GM23338 (cell line): Measurements from ENCODE around the gene SDHB. TPM values are rescaled to one million over a fixed set of nuclear protein-coding genes. Genes with fewer than 3 reads are reported as not detected.

ENCODE experiments used
- ATAC-seq: fragments of 200-7000 bp; cut with Tn5 transposase; 3 replicates; pipeline ENCODE4 v1.9.1; 2020
- DNase-seq: peaks from one replicate; pipeline ENCODE4 v3.0.0-alpha.2; 2015; ENCODE audit warnings: low spot score
- H2AFZ ChIP-seq: fragments of 200-600 bp; sonication (generic); 2 replicates; pipeline ENCODE4 v1.8.0; 2016; ENCODE audit warnings: antibody characterized with exemption, mild to moderate bottlenecking, moderate library complexity
- H3F3A ChIP-seq: fragments of 200-600 bp; sonication (generic); replicated peaks from 2 replicates; pipeline ENCODE4 v1.8.0; 2017; ENCODE audit warnings: antibody characterized with exemption, mixed run types, low read depth
- H3K27ac ChIP-seq: fragments of 200-600 bp; sonication (generic); 2 replicates; pipeline ENCODE4 v1.6.1; 2016; ENCODE audit warnings: low read depth
- H3K27me3 ChIP-seq: fragments of 200-600 bp; sonication (generic); 2 replicates; pipeline ENCODE4 v1.8.0; 2016; ENCODE audit warnings: mild to moderate bottlenecking, mixed run types, moderate library complexity; ENCODE audit not compliant: insufficient read depth
- H3K36me3 ChIP-seq: fragments of 200-600 bp; sonication (generic); 2 replicates; pipeline ENCODE4 v1.8.0; 2016; ENCODE audit warnings: mild to moderate bottlenecking; ENCODE audit not compliant: insufficient read depth
- H3K4me1 ChIP-seq: fragments of 200-600 bp; sonication (generic); 2 replicates; pipeline ENCODE4 v1.8.0; 2016; ENCODE audit warnings: mild to moderate bottlenecking, moderate library complexity; ENCODE audit not compliant: insufficient read depth
- H3K4me2 ChIP-seq: fragments of 200-600 bp; sonication (generic); 2 replicates; pipeline ENCODE4 v1.7.1; 2017; ENCODE audit warnings: mixed run types
- H3K4me3 ChIP-seq: fragments of 200-600 bp; sonication (generic); 2 replicates; pipeline ENCODE4 v1.6.1; 2016; ENCODE audit warnings: mixed run types
- H3K79me2 ChIP-seq: fragments of 200-600 bp; sonication (generic); replicated peaks from 2 replicates; pipeline ENCODE4 v1.8.0; 2017; ENCODE audit warnings: mild to moderate bottlenecking; ENCODE audit not compliant: insufficient read depth
- H3K9me2 ChIP-seq: fragments of 200-600 bp; sonication (generic); 2 replicates; pipeline ENCODE4 v1.8.0; 2017; ENCODE audit not compliant: insufficient read depth
- H4K20me1 ChIP-seq: fragments of 200-600 bp; sonication (generic); replicated peaks from 2 replicates; pipeline ENCODE4 v1.8.0; 2017; ENCODE audit warnings: mild to moderate bottlenecking; ENCODE audit not compliant: insufficient read depth
- H3K27ac Mint-ChIP-seq: 2 replicates; pipeline ENCODE4 v1.8.0; 2020; ENCODE audit warnings: inconsistent platforms, mild to moderate bottlenecking, moderate library complexity, mixed read lengths
- H3K27me3 Mint-ChIP-seq: 3 replicates; pipeline ENCODE4 v1.8.0; 2022; ENCODE audit warnings: low read depth, mild to moderate bottlenecking, moderate library complexity, mixed read lengths, inconsistent platforms; ENCODE audit not compliant: insufficient read depth, poor library complexity
- H3K36me3 Mint-ChIP-seq: 3 replicates; pipeline ENCODE4 v1.8.0; 2021; ENCODE audit warnings: low read depth, mild to moderate bottlenecking, inconsistent platforms, moderate library complexity, mixed read lengths
- H3K4me1 Mint-ChIP-seq: 3 replicates; pipeline ENCODE4 v1.8.0; 2020; ENCODE audit warnings: mild to moderate bottlenecking, inconsistent platforms, mixed read lengths
- H3K4me3 Mint-ChIP-seq: 3 replicates; pipeline ENCODE4 v1.8.0; 2021; ENCODE audit warnings: moderate library complexity, mild to moderate bottlenecking, inconsistent platforms, mixed read lengths
- H3K9me3 Mint-ChIP-seq: 3 replicates; pipeline ENCODE4 v1.8.0; 2020; ENCODE audit warnings: moderate library complexity, mild to moderate bottlenecking, inconsistent platforms, mixed read lengths
- CREB1 ChIP-seq: fragments of 250-450 bp; sonication (Bioruptor Pico); IDR thresholded peaks from 2 replicates; pipeline ENCODE4 v1.5.0; 2020; ENCODE audit warnings: low read depth, mild to moderate bottlenecking, moderate library complexity
- CTCF ChIP-seq, 2 experiments: fragments of 200-600 bp in 1 of 2; sonication (generic) in 1 of 2; conservative IDR thresholded peaks; 2 replicates each; pipeline versions ENCODE4 v1.5.1 to v1.6.1; 2016 to 2017; ENCODE audit warnings: antibody characterized with exemption in 2 of 2, low read depth in 2 of 2, mild to moderate bottlenecking in 2 of 2, moderate library complexity in 1 of 2
- ETS1 ChIP-seq: IDR thresholded peaks from 2 replicates; pipeline ENCODE4 v1.6.1; 2016; ENCODE audit warnings: antibody characterized with exemption
- EZH2 ChIP-seq: fragments of 200-600 bp; sonication (generic); IDR thresholded peaks from one replicate; pipeline ENCODE4 v1.8.0; 2017; ENCODE audit warnings: antibody characterized with exemption, mild to moderate bottlenecking, low read depth; ENCODE audit not compliant: unreplicated experiment
- EZH2phosphoT487 ChIP-seq: fragments of 200-600 bp; sonication (generic); IDR thresholded peaks from one replicate; pipeline ENCODE4 v1.8.1; 2018; ENCODE audit warnings: antibody characterized with exemption; ENCODE audit not compliant: unreplicated experiment
- JUNB ChIP-seq: IDR thresholded peaks from one replicate; pipeline ENCODE4 v1.6.1; 2016; ENCODE audit warnings: antibody characterized with exemption; ENCODE audit not compliant: unreplicated experiment
- NANOG ChIP-seq: IDR thresholded peaks from 2 replicates; pipeline ENCODE4 v1.6.1; 2016; ENCODE audit warnings: antibody characterized with exemption, borderline replicate concordance
- POLR2AphosphoS5 ChIP-seq: IDR thresholded peaks from 2 replicates; pipeline ENCODE4 v1.6.1; 2016; ENCODE audit warnings: antibody characterized with exemption, low read depth
- STAT1 ChIP-seq: IDR thresholded peaks from one replicate; pipeline ENCODE4 v1.6.1; 2016; ENCODE audit warnings: antibody characterized with exemption; ENCODE audit not compliant: unreplicated experiment
- ZNF114 ChIP-seq: fragments of 250-450 bp; sonication (Bioruptor Pico); IDR thresholded peaks from 2 replicates; pipeline ENCODE4 v1.5.0; 2020; ENCODE audit warnings: mild to moderate bottlenecking, moderate library complexity
- ZNF331 ChIP-seq: fragments of 250-450 bp; sonication (Bioruptor Pico); IDR thresholded peaks from 2 replicates; pipeline ENCODE4 v1.5.0; 2020; ENCODE audit warnings: low read depth, mild to moderate bottlenecking, moderate library complexity
- ZNF462 ChIP-seq: fragments of 250-450 bp; sonication (Bioruptor Pico); IDR thresholded peaks from 2 replicates; pipeline ENCODE4 v1.5.0; 2020; ENCODE audit warnings: mild to moderate bottlenecking, moderate library complexity
- long read RNA-seq: library from polyadenylated mRNA; unstranded; transcript quantifications from one replicate; pipeline ENCODE4 v2.0.0, GENCODE V29; 2020; ENCODE audit not compliant: unreplicated experiment
- polyA plus RNA-seq: library from polyadenylated mRNA; unstranded; fragments of >200 nt; fragmentation: Nextera tagmentation; extraction: Ambion mirVana; gene quantifications from 2 replicates; pipeline ENCODE4 v1.2.1, GENCODE V29; 2016
- total RNA-seq: library from RNA; depleted of rRNA; stranded (reverse); fragments of >200 nt; shearing (Covaris generic); gene quantifications from 2 replicates; pipeline ENCODE4 v1.2.3, GENCODE V29; 2014; rRNA removed
- TF ChIP-seq, protein P1 (sequence below): IDR thresholded peaks from one replicate; pipeline ENCODE4 v1.6.1; 2018; ENCODE audit warnings: antibody characterized with exemption; ENCODE audit not compliant: unreplicated experiment

Gene SDHB
- total RNA-seq: 72.8 and 105 TPM in 2 replicates
- polyA plus RNA-seq: 112 and 121 TPM in 2 replicates
- long read RNA-seq, transcript SDHB-201 (8 exons, 1,153 nt): major isoform, 58 of 61 reads
- long read RNA-seq, partial matches to known transcripts: 1 of 61 reads
- long read RNA-seq, other reads (novel, unspliced or antisense): 1 of 61 reads

DNA sequence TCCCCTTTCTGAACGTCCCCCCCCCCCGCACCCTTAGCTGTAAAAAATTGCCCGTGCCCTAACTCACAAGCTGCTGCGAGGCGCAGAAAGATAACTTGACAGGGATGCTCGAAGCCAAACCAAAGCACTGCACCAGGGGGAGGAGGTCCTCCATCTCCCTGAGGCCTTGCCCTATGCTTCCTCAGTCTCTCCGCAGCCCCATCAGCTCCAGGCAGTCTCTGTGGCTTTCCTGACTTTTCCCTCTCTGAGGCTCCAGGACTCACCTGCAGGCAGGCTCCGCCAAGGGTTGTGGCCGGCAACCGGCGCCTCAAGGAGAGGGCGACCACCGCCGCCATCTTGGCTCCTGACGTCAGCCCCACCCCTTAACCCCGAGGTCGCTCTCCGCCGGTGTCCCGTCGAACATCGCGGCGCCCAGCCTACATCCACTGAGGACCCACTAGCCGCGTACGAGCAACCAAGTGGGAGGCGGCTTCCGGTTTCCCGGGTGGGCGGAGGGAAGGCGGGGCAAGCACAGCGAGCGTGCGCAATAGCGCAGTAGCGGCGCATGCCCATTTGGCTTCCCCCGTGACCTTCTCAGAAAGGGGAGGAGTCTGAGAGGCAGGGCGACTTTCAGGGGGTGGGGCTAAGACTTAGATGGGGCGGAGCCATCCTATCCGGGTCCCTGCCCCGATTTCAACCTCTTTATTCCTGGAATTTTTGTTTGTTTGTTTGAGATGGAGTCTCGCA, at the start of gene SDHB:
Gene SDHB, minus strand, starts transcription at position 348 of the 726 bp plus-strand sequence. Its CDS starts 13 bp downstream, at position 335.
- Histone ChIP-seq H2AFZ (peak within 1 kb of the TSS; percentile 45; the same call in 1 of the 2 replicates), H3F3A (peaks cover 15% of the 10 kb centered on the region), H4K20me1 (peaks cover 13% of the 10 kb centered on the region; the same call in 1 of the 2 replicates), H3K36me3 (peaks cover 9% of the 10 kb centered on the region; the same call in 1 of the 2 replicates), H3K9me2 (no peaks in the 10 kb centered on the region), H3K27me3 (no peaks in the 10 kb centered on the region), H3K4me1 (peaks cover 9% of the 10 kb centered on the region), H3K4me3 (peak within 1 kb of the TSS; percentile 92), H3K4me2 (peak within 1 kb of the TSS; percentile 94), H3K27ac (peak within 1 kb of the TSS; percentile 84), H3K79me2 (peaks cover 46% of the 10 kb centered on the region)
- DNase-seq (peak; percentile 98), ATAC-seq (peak; percentile 97)
- TF ChIP-seq, protein P1, sequence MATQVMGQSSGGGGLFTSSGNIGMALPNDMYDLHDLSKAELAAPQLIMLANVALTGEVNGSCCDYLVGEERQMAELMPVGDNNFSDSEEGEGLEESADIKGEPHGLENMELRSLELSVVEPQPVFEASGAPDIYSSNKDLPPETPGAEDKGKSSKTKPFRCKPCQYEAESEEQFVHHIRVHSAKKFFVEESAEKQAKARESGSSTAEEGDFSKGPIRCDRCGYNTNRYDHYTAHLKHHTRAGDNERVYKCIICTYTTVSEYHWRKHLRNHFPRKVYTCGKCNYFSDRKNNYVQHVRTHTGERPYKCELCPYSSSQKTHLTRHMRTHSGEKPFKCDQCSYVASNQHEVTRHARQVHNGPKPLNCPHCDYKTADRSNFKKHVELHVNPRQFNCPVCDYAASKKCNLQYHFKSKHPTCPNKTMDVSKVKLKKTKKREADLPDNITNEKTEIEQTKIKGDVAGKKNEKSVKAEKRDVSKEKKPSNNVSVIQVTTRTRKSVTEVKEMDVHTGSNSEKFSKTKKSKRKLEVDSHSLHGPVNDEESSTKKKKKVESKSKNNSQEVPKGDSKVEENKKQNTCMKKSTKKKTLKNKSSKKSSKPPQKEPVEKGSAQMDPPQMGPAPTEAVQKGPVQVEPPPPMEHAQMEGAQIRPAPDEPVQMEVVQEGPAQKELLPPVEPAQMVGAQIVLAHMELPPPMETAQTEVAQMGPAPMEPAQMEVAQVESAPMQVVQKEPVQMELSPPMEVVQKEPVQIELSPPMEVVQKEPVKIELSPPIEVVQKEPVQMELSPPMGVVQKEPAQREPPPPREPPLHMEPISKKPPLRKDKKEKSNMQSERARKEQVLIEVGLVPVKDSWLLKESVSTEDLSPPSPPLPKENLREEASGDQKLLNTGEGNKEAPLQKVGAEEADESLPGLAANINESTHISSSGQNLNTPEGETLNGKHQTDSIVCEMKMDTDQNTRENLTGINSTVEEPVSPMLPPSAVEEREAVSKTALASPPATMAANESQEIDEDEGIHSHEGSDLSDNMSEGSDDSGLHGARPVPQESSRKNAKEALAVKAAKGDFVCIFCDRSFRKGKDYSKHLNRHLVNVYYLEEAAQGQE: no peak
- no peak for TF ChIP-seq ZNF114
- no peak for TF ChIP-seq EZH2
- no peak for TF ChIP-seq EZH2phosphoT487
- peak; percentile 88 for TF ChIP-seq CREB1 (CRISPR knock-in tag)
- TF ChIP-seq ETS1: peak; percentile 82
- TF ChIP-seq STAT1: no peak
- TF ChIP-seq JUNB: no peak
- no peak for TF ChIP-seq ZNF331 (CRISPR knock-in tag)
- no peak for TF ChIP-seq ZNF462 (CRISPR knock-in tag)
- peak; percentile 77 for TF ChIP-seq POLR2AphosphoS5
- TF ChIP-seq CTCF (conservative IDR thresholded peaks at IDR 0.05; ENCODE audit: low read depth in 2 of 2): no peak
- no peak for TF ChIP-seq NANOG
- Mint-ChIP-seq H3K4me3 (peak within 1 kb of the TSS; percentile 99), H3K9me3 (no peaks in the 10 kb centered on the region), H3K27me3 (peaks cover 18% of the 10 kb centered on the region), H3K27ac (peak within 1 kb of the TSS; percentile 98), H3K36me3 (peaks cover 8% of the 10 kb centered on the region; the same call in 2 of the 3 replicates), H3K4me1 (peaks cover 9% of the 10 kb centered on the region; the same call in 2 of the 3 replicates)
